ENCODE results near the gene ZNF334.

- TF ChIP-seq, protein P1, sequence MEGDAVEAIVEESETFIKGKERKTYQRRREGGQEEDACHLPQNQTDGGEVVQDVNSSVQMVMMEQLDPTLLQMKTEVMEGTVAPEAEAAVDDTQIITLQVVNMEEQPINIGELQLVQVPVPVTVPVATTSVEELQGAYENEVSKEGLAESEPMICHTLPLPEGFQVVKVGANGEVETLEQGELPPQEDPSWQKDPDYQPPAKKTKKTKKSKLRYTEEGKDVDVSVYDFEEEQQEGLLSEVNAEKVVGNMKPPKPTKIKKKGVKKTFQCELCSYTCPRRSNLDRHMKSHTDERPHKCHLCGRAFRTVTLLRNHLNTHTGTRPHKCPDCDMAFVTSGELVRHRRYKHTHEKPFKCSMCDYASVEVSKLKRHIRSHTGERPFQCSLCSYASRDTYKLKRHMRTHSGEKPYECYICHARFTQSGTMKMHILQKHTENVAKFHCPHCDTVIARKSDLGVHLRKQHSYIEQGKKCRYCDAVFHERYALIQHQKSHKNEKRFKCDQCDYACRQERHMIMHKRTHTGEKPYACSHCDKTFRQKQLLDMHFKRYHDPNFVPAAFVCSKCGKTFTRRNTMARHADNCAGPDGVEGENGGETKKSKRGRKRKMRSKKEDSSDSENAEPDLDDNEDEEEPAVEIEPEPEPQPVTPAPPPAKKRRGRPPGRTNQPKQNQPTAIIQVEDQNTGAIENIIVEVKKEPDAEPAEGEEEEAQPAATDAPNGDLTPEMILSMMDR (IDR thresholded peaks at IDR 0.05): no peak
- TF ChIP-seq POLR2A (IDR thresholded peaks at IDR 0.05) (no peak), POLR2AphosphoS5 (IDR thresholded peaks at IDR 0.05; ENCODE audit: insufficient read depth in 1 of 2, low read depth in 1 of 2) (no peak)
These were observed 30.6 kb upstream of the ZNF334 start for GRCh38 chr20:46543959-46544358.

Measured in vagina (tissue), 2 donors.